ENCODE data around the gene SMOC2. TPM values are rescaled to one million over a fixed set of nuclear protein-coding genes. Genes with fewer than 3 reads are reported as not detected.
"Not testable (repeated sequence)": the region's sequence is repeated elsewhere in the genome, so short reads cannot be mapped to it uniquely, and the experiment has no call there.

Gene SMOC2
- total RNA-seq, 1 donor from 2014 or later, result not detected

GRCh38 chr6:168678077-168678476, 237.1 kb downstream of the SMOC2 start:
- DNase-seq (ENCODE audit: low read depth, low spot score), result no peak

- DNase-seq (ENCODE audit: low read depth, low spot score), result no peak
Measured at GRCh38 chr6:168678588-168678987, 237.6 kb downstream of the SMOC2 start.

DNA sequence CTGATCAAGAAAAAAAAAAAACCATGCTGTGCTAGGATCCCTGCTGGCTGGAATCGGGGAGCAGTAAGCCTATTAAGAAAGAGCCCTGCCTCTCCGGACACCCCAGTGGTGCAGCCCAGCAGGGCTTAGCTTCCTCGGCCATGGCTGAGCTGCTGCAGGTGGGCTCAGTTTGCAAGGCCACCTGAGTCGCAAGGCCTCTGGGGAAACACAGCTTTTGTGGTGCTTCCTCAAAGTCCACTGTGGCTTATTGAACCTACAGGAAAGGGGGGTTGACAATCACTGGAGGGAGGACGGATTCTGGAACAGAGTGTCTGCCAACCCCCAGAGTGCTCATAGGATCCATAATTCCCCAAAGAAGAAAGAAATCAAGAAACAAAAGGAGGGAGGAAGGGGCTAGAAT, 240.8 kb downstream of the SMOC2 start:
- DNase-seq (ENCODE audit: low read depth, low spot score), result no peak

DNA sequence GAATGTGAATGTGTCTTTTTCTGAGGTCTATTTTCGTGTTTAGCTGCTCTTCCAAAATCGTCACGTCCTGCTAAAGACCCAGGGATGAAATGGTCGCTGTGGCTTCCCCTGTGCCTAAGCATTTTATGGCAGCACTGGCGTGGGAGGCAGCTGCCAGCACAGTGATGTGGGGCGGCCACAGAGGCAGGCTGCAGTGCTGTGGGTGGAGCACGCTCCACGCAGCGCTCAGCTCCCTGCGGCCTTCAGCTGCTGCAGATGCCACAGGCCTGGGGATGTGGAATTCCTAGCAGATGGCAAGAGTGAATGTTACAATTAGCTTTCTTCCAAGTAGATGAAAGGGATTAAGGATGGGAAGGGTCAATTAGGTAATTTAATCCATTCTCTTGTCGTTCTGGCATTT, 242.6 kb downstream of the SMOC2 start:
- no peak for DNase-seq (ENCODE audit: low read depth, low spot score)

DNA sequence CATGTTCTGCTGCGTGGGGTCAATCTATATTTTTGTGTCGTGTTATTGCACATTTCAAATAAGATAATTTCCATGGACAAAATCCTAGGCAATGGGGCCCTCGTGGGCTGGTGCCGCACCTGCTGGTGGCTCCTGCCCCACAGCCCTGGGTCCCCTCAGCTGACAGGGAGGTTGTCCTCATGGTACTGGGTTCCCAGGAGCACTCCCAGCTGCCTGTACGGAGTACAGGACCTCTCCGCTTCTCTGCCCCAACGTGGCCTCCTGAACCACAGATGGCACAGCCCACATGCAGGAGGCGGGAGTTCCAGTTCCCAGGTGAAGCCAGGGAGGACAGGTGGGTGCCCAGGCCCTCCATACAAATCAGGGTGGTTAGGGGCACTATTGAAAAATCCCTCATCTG, 243.5 kb downstream of the SMOC2 start:
- no peak for DNase-seq (ENCODE audit: low read depth, low spot score)

DNA sequence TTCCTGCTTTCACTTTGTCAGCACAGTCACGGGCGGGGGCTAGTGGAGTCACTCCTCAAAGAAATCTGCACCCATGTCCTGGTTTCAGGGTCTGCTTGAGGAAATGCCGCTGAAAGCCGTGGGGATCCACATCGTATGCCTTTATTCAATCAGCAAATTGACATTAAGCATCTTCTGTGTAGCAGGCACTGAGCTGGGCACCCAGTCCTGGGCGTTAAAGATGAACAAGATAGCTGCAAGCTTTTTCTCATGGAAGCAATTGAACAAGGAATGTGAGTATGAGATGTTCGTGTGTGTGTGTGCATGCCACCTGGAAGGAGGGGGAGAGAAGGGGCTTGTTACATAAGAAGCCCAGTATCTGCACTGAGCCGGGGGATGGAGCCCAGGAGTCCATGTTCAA, 243.9 kb downstream of the SMOC2 start:
- no peak for DNase-seq (ENCODE audit: low read depth, low spot score)

GRCh38 chr6:168686029-168686738, 245.2 kb downstream of the SMOC2 start:
- DNase-seq (ENCODE audit: low read depth, low spot score), result no peak

GRCh38 chr6:168686831-168687730, 246.1 kb downstream of the SMOC2 start:
- DNase-seq (ENCODE audit: low read depth, low spot score), result no peak

- no peak for DNase-seq (ENCODE audit: low read depth, low spot score)
Measured at GRCh38 chr6:168690271-168690670, 249.3 kb downstream of the SMOC2 start.

GRCh38 chr6:168691774-168692173, 250.8 kb downstream of the SMOC2 start:
- DNase-seq (ENCODE audit: low read depth, low spot score), result no peak

DNA sequence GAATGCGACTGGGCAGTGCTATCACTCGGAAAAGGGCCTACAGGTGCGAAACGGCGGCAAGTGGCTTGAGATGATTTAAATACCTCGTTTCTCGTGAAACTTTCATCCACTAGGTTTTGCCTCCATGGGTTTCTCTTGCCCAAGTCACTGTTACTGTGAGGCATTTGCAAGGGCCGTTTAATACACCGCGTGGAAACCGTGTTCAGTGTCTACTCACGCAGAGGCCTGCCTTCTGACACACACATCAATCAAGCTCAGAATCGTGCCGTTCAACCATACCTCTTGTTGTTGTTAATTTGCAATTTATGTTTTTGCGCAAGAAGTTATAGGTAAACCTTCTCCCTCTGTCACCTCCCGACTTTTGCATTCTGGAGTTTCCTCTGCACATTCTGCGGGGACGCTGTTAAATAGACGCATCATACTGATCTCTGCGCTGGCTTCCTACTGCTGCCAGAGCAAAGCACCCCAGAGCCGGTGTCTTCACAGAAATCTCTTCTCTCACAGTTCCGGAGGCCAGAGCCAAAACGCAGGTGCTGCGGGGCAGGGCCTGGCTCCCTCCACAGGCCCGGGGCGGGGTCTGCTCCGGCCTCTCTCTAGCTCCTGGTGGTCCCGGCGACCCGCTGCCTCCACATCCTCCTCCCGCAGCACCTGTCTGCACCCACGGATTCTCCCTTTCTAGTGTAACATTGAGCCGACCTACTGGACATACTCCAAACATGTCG, 251.4 kb downstream of the SMOC2 start:
- DNase-seq (ENCODE audit: low read depth, low spot score), result no peak

DNA sequence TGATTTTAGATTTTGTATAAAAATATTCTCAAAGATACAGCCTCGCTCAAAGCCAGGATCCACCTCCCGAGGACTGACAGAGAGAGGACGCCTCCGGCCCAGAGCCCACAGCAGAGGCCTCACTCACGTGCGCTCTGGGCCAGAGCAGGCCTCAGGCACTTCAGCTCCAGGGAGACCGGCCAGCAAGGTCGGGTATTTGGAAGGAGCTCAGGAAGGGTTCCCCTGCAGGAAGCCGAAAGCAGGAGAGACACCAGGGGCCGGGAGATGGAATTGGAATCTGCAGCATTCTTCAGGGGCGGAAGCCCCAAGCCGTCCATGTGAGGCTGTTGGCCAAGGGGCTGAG, 251.9 kb downstream of the SMOC2 start:
- not testable (repeated sequence) for DNase-seq (ENCODE audit: low read depth, low spot score)

- DNase-seq (ENCODE audit: low read depth, low spot score), result not testable (repeated sequence)
Measured at GRCh38 chr6:168694797-168695196, 253.8 kb downstream of the SMOC2 start.

GRCh38 chr6:168695701-168696100, 254.7 kb downstream of the SMOC2 start:
- DNase-seq (ENCODE audit: low read depth, low spot score), result no peak

DNA sequence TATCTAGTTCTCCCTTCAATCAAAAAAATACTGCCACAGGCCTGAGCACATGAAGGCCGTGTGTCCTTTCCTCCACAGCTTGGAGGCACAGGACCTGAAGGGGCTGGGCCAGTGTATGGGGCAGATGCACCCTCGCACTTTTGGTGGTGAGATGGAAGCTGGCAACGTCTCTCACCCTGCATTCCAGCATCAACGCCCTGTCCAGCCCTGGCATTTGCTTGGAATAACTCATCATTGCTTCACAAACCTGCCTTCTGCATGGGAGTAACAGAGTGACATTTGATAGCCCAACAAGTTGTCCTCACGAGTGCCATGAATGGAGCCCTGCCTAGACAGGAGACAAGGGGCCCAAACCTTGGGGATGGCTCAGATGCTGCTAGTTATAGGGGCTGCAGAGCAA, 257.9 kb downstream of the SMOC2 start:
- no peak for DNase-seq (ENCODE audit: low read depth, low spot score)

GRCh38 chr6:168699631-168700295, 258.8 kb downstream of the SMOC2 start:
- no peak for DNase-seq (ENCODE audit: low read depth, low spot score)

DNA sequence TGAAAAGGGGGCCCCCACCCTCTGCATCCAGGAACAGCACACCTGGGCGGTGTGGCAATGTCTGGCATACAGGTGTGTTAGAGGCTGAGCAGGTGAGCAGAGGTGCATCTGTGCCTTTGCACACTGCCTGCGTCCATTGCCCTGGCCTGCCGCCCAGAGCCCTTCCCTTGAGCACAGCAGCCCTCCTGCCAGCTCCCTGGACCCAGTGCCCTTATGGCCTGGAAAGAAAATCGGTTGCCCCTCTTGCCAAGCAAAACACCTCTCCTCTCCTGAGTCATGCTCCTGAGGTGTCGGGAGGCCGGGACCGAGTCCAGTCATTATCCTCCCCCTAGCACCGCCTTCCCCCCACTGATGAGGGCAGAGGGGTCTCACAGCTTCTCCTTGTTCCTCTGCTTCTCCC, 259.9 kb downstream of the SMOC2 start:
- no peak for DNase-seq (ENCODE audit: low read depth, low spot score)

- no peak for DNase-seq (ENCODE audit: low read depth, low spot score)
Measured at GRCh38 chr6:168703990-168704389, 263.0 kb downstream of the SMOC2 start.

- no peak for DNase-seq (ENCODE audit: low read depth, low spot score)
Measured at GRCh38 chr6:168704678-168705077, 263.7 kb downstream of the SMOC2 start.

GRCh38 chr6:168705271-168705670, 264.3 kb downstream of the SMOC2 start:
- not testable (repeated sequence) for DNase-seq (ENCODE audit: low read depth, low spot score)

- DNase-seq (ENCODE audit: low read depth, low spot score), result no peak
Measured at GRCh38 chr6:168706471-168707177, 265.6 kb downstream of the SMOC2 start.
